Measurements from ENCODE around the gene CACNA2D4.

CACNA2D4 gene

GRCh38 chr12:1809591-1810190 is 108.8 kb downstream of the CACNA2D4 start:
- no peak for TF ChIP-seq CTCF (IDR thresholded peaks at IDR 0.05; ENCODE audit: low read depth, low read length, missing control alignments)
- DNase-seq (ENCODE audit: low read depth), result no peak
- no peak overlapping the region for H3K4me3 ChIP-seq (ENCODE audit: low read depth, low read length)
- in situ Hi-C loops (cut with HindIII; ENCODE audit: low sequenced_read_pairs), result loop anchor here (25.0 kb wide), 1 partner anchor 128 kb away; no protein-coding TSS in a partner anchor

DNA sequence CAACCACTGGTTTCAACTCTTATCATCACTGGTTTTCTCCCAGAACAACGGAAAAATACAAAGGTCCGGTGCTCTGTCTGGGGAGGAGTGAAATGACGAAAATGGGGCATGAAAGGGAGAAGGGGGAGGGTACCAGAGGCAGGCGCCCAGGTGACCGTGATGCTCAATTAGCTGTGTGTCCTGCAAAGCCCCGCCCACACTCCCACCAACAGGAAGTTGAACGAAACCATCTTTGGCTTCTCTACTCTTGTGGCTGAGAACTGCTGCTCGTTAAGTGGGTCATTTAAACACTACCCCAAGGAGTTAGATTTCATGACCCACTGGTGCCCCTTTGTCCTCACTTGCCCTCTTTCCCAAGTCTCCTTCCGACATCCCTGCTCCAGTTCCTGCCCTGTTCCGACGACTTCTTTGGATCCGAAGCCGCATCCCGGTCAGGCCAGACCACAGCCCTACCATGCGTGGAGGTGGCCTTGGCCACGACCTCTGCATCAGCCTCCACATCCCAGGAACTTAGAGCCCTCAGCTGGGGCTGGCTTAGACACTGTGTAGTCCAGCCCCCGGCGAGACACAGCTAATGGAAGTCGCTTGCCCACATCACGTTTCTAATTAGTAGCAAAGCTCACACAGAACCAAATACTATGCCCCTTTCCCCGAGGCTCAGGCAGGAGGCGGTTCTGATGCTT is 109.5 kb downstream of the CACNA2D4 start:
- no peak for DNase-seq (ENCODE audit: low read depth)
- in situ Hi-C loops (cut with HindIII; ENCODE audit: low sequenced_read_pairs), result loop anchor here (25.0 kb wide), 1 partner anchor 128 kb away; no protein-coding TSS in a partner anchor
- TF ChIP-seq CTCF (IDR thresholded peaks at IDR 0.05; ENCODE audit: low read depth, low read length, missing control alignments), result no peak
- H3K4me3 ChIP-seq (ENCODE audit: low read depth, low read length), result no peak overlapping the region

DNA sequence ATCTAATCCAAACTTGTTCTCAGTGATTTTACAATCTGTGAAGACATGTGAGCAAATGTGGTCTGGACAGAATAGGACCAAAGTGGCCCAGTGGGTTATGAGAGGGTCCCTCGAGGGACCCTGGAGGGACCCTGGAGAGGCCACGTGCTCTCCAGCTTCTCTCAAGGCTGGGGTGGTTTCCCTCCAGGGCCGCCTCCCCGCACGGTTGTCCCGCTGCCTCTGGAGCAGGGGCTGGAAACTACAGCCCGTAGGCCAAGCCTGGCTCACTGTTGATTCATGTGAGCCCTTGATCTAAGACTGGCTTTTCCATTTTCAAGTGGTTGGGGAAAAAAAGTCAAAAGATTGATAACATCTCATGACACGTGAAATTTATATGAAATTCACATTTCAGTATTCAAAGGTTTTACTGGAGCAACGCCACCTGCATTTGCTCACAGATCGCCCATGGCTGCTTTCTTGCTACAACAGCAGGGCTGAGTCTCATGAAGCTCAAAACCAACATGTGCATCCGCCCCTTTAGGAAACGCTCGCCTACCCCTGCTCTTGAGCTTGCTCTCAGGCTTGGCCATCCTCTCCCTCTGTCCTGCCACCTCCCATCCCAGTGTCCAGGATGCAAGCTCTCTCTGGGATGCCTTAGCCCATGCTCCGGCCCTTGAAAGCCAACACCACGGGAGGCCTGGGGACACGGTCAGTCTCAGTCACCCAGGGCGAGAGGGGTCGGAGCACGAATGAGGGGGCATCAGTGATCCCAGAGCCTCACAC is 110.2 kb downstream of the CACNA2D4 start:
- in situ Hi-C loops (cut with HindIII; ENCODE audit: low sequenced_read_pairs), result loop anchor here (25.0 kb wide), 1 partner anchor 129 kb away; no protein-coding TSS in a partner anchor
- no peak for TF ChIP-seq CTCF (IDR thresholded peaks at IDR 0.05; ENCODE audit: low read depth, low read length, missing control alignments)
- no peak for DNase-seq (ENCODE audit: low read depth)
- H3K4me3 ChIP-seq (ENCODE audit: low read depth, low read length), result no peak overlapping the region

DNA sequence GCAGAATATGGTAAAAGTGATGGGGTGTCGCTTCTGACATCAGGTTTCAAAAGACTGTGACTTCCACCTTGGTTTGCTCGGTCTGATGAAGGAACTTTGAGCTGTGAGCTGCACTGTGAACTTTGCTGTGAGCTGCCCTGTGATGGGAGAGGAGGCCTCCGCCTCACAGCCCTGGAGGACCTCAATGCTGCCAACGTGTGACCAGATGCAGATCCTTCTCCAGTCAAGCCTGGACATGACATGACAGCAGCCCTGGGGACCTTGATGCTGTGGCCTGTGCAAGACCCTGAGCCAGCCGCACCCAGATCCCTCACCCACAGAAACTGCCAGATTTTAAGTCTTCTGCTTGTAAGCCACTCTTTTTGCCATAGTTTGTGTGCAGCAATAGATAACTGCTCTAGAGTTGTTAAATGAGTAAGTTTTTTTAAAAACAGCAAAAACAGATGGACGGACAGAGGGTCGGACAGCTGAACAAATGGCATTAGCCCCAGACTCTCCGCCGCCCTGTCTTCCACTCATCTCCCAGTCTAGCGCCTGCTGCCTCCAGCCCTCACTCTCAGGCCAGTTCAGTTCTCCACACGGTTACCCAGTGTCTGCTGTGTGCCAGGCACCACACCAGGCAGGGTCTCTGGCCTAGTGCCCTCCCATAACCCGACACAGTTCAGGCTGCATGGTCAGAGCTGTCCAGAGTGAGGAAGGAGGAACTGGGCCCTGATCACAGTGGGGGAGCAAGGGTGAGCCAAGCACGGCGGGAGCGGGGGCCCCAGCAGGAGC is 111.2 kb downstream of the CACNA2D4 start:
- H3K4me3 ChIP-seq (ENCODE audit: low read depth, low read length), result no peak overlapping the region
- DNase-seq (ENCODE audit: low read depth), result no peak
- in situ Hi-C loops (cut with HindIII; ENCODE audit: low sequenced_read_pairs), result loop anchor here (25.0 kb wide), 1 partner anchor 130 kb away; no protein-coding TSS in a partner anchor
- TF ChIP-seq CTCF (IDR thresholded peaks at IDR 0.05; ENCODE audit: low read depth, low read length, missing control alignments), result no peak

DNA sequence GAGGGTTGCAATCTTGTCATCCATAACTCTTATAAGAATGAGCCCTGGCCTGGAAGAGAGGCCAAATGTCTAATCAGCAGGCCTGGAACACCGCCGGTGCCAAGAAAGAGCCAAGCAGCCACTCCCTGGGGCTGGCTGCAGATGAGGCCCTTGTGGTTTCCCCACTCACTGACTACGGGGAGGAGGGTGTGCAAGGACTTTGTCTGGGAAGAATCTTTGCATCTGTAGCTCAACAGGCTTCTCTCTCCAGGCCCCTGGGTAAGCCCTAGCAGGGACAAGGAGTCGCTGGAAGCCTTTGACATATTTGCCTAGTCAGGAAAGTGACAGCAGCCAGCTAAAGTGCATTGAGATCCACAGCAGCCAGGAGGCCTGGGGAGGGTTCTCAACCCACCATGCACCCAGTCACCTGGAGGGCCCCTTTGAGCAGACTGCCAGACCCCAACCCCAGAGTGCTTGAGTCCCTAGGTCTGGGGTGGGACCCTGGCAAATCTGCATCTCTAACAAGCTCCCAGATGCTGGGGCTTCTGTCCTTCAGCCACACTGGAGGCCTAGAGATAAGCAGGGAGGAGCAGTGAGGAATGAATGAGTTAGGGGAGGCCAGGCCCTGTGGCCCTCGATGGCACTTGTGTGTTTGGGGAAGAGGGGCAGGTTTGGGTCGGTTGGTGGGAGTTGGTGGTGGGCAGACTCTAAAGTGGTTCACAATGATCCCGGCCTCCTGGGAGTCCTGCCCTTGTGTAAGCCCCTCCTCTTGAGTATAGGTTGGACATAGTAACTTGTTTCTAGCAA is 112.0 kb downstream of the CACNA2D4 start:
- TF ChIP-seq CTCF (IDR thresholded peaks at IDR 0.05; ENCODE audit: low read depth, low read length, missing control alignments), result no peak
- no peak for DNase-seq (ENCODE audit: low read depth)
- in situ Hi-C loops (cut with HindIII; ENCODE audit: low sequenced_read_pairs), result loop anchor here (25.0 kb wide), 1 partner anchor 131 kb away; no protein-coding TSS in a partner anchor
- H3K4me3 ChIP-seq (ENCODE audit: low read depth, low read length), result no peak overlapping the region

Data from astrocyte of the cerebellum (primary cell).